BLaER1 treated with 17β-estradiol and CSF1 and Interleukin-3, amounts not matched to agents 10 nM and 100 nM (cell line): ENCODE measurements around the gene ERBB2.

Experiments
- H3K27ac ChIP-seq, 11 experiments: shearing (Covaris generic); formaldehyde crosslinking; 2 replicates each; pipeline ENCODE4 v1.8.1; 2022
- H3K27me3 ChIP-seq, 11 experiments: shearing (Covaris generic); formaldehyde crosslinking; 2 replicates each; pipeline ENCODE4 v1.8.1; 2022
- H3K36me3 ChIP-seq, 11 experiments: shearing (Covaris generic); formaldehyde crosslinking; 2 replicates each; pipeline ENCODE4 v1.8.1; 2022
- H3K4me1 ChIP-seq, 10 experiments: shearing (Covaris generic); formaldehyde crosslinking; 2 replicates each; pipeline ENCODE4 v1.8.1; 2022
- H3K4me2 ChIP-seq, 11 experiments: shearing (Covaris generic); formaldehyde crosslinking; 2 replicates each; pipeline ENCODE4 v1.8.1; 2022
- H3K4me3 ChIP-seq, 10 experiments: shearing (Covaris generic); formaldehyde crosslinking; 2 replicates each; pipeline ENCODE4 v1.8.1; 2022
- H3K9ac ChIP-seq, 11 experiments: shearing (Covaris generic); formaldehyde crosslinking; 2 replicates each; pipeline ENCODE4 v1.8.1; 2022
- H3K9me3 ChIP-seq, 11 experiments: shearing (Covaris generic); formaldehyde crosslinking; replicated peaks in 1 of 11; 2 replicates each; pipeline ENCODE4 v1.8.1; 2022
- H4K20me1 ChIP-seq, 11 experiments: shearing (Covaris generic); formaldehyde crosslinking; 2 replicates each; pipeline ENCODE4 v1.8.1; 2022
- Cebpa-rat ChIP-seq, 11 experiments: shearing (Covaris generic); IDR thresholded peaks; 2 replicates each; pipeline ENCODE4 v1.8.1; 2022

The ERBB2 gene

DNA sequence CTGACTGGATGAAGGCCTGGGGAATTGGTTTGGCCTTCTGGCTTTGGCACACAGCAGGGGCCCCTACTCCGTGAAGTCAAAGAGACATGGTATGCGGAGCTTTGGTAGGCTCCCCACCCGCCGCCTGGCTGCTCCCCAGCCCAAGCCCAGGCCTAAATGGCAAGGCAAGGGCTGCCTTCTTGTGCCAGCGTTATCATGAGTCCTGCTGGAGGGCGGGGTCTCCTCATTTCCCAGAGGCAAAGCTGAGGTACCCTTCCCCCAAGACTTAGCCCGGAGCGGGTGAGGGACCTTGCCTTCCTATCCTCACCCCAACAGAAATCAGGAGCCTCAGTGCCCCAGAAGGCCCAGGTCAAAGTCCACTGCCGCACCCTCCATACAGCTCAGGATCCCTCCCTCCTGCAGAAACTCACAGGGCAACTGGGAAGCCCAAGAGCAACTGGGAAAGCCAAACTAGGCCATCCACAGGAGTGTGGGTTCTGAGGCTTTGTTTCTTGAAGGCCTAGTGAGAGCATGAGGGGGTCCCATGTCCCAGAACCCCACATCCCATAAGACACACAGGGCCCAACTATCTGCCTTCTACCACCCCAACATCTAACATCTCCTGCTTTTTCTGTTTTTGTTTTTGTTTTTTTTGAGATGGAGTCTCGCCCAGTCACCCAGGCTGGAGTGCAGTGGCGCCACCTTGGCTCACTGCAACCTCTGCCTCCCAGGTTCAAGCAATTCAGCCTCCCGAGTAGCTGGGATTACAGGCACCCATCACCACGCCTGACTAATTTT is 21.3 kb upstream of the ERBB2 start:
- no peak for TF ChIP-seq Cebpa-rat (IDR thresholded peaks at IDR 0.05)
- Histone ChIP-seq H4K20me1 (peaks cover 0 to 14% (median 0%) of the 10 kb centered on the region in 11 experiments; a peak in 2 of 22 replicates), H3K27me3 (no peaks in the 10 kb centered on the region), H3K36me3 (peaks cover 0 to 11% (median 1%) of the 10 kb centered on the region in 11 experiments; a peak in 6 of 22 replicates), H3K4me2 (peak overlapping the region; percentile 75 to 97 (median 89)), H3K27ac (peak overlapping the region in 10 of 11 experiments; percentile 66 to 84 (median 80); a peak in 16 of 22 replicates), H3K9ac (peak overlapping the region in 3 of 11 experiments; percentile 62 to 70 (median 68); a peak in 7 of 22 replicates), H3K9me3 (no peaks in the 10 kb centered on the region), H3K4me1 (peaks cover 69 to 82% (median 78%) of the 10 kb centered on the region in 10 experiments), H3K4me3 (no peak overlapping the region)

- Histone ChIP-seq H3K27me3 (no peaks in the 10 kb centered on the region), H3K4me1 (peaks cover 62 to 71% (median 67%) of the 10 kb centered on the region in 10 experiments), H4K20me1 (peaks cover 0 to 13% (median 0%) of the 10 kb centered on the region in 11 experiments; a peak in 2 of 22 replicates), H3K27ac (peak overlapping the region; percentile 43 to 84 (median 79); a peak in 21 of 22 replicates), H3K4me2 (peak overlapping the region; percentile 75 to 97 (median 89)), H3K36me3 (peaks cover 0 to 21% (median 2%) of the 10 kb centered on the region in 11 experiments; a peak in 10 of 22 replicates), H3K4me3 (peak overlapping the region in 3 of 10 experiments; percentile 9 to 18 (median 11); a peak in 2 of 20 replicates), H3K9ac (peak overlapping the region; percentile 40 to 72 (median 66); a peak in 21 of 22 replicates), H3K9me3 (no peaks in the 10 kb centered on the region)
- no peak for TF ChIP-seq Cebpa-rat (IDR thresholded peaks at IDR 0.05)
Measured at GRCh38 chr17:39679521-39680192, 20.2 kb upstream of the ERBB2 start.

- peaks cover 0 to 29% (median 4%) of the 10 kb centered on the region in 11 experiments; a peak in 10 of 22 replicates for H3K36me3 ChIP-seq
- H3K4me1 ChIP-seq: peaks cover 26 to 39% (median 33%) of the 10 kb centered on the region in 10 experiments
- no peak for TF ChIP-seq Cebpa-rat (IDR thresholded peaks at IDR 0.05)
- no peaks in the 10 kb centered on the region for H4K20me1 ChIP-seq
- H3K4me3 ChIP-seq: no peak overlapping the region
- H3K4me2 ChIP-seq: no peak overlapping the region
- no peak overlapping the region for H3K27ac ChIP-seq
- H3K9ac ChIP-seq: no peak overlapping the region
- H3K27me3 ChIP-seq: no peaks in the 10 kb centered on the region
- peaks cover 0 to 6% (median 0%) of the 10 kb centered on the region in 11 experiments; a peak in 7 of 22 replicates for H3K9me3 ChIP-seq
Measured at GRCh38 chr17:39683295-39683939, 16.4 kb upstream of the ERBB2 start.

DNA sequence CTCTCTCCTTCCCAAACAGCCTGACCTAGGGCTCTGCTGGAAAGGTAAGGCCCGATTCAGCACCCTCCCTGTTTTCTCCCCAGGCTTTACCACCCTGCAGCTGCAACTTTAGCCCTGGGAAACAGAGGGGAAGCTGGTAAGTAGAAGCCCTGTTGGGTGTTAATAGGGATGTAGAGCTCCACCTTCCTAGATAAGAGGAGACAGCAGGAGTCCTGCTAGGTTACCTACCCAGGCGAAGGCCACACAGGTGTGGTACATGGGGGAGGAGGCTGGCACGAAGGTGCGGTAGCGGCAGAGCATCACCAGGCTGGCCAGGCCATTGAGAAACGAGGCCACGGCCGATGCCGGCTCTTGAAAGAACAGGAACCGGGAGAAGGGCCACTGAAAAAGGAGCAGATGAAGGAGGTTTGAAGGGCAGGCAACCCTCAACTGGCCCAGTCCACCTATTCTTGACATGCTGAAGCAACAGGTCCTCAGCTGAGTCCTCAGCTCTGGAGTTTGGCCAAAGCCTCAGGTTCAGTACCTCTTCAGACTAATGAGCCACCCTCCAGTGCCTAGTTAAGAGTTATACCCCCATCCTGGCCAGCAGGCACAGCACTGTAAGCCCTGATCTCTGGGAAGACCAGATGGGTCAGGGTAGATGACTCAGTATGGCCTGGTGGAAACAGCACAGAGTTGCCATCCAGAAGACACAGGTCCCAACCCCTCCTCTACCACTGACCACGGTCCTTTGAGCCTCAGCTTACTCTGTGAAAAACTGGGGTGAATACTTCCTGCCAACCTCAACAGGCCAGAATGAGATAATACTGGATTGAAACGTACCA is 15.3 kb upstream of the ERBB2 start:
- no peak overlapping the region for H3K9ac ChIP-seq
- TF ChIP-seq Cebpa-rat (IDR thresholded peaks at IDR 0.05): no peak
- no peak overlapping the region for H3K4me2 ChIP-seq
- peaks cover 0 to 12% (median 0%) of the 10 kb centered on the region in 11 experiments; a peak in 7 of 22 replicates for H3K9me3 ChIP-seq
- H3K36me3 ChIP-seq: peaks cover 0 to 29% (median 4%) of the 10 kb centered on the region in 11 experiments; a peak in 10 of 22 replicates
- H3K27ac ChIP-seq: no peak overlapping the region
- H3K4me1 ChIP-seq: peaks cover 23 to 36% (median 30%) of the 10 kb centered on the region in 10 experiments
- no peaks in the 10 kb centered on the region for H4K20me1 ChIP-seq
- H3K4me3 ChIP-seq: no peak overlapping the region
- no peaks in the 10 kb centered on the region for H3K27me3 ChIP-seq

DNA sequence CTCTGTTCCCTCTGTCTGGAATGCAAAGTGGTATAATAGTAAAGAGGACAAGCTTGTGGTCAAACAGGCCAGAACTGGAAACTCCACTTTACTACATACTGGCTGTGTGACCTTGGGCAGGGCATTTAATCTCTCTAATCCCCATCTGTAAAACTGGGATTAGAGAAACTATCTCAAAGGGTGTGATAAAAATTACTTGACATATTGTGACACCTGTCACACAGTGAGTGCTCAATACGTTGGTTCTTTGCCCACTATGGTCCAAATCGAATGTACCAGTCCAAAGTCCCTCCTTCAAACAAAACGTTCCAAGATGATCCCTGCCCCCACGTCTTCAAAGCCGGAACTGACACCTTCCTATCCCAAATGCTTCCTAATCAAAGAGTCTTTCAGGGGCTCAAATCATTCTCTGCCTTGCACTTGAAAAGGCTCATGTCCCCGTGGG is 12.7 kb upstream of the ERBB2 start:
- no peak for TF ChIP-seq Cebpa-rat (IDR thresholded peaks at IDR 0.05)
- no peaks in the 10 kb centered on the region for H3K27me3 ChIP-seq
- H3K4me3 ChIP-seq: peak overlapping the region in 8 of 10 experiments; percentile 57 to 78 (median 67); a peak in 14 of 20 replicates
- peaks cover 0 to 29% (median 4%) of the 10 kb centered on the region in 11 experiments; a peak in 10 of 22 replicates for H3K36me3 ChIP-seq
- H3K9me3 ChIP-seq: peaks cover 0 to 12% (median 0%) of the 10 kb centered on the region in 11 experiments; a peak in 7 of 22 replicates
- H3K4me1 ChIP-seq: peaks cover 10 to 17% (median 14%) of the 10 kb centered on the region in 10 experiments
- H3K27ac ChIP-seq: peak overlapping the region in 4 of 11 experiments; percentile 76 to 87 (median 82); a peak in 6 of 22 replicates
- H4K20me1 ChIP-seq: no peaks in the 10 kb centered on the region
- no peak overlapping the region for H3K9ac ChIP-seq
- peak overlapping the region; percentile 34 to 96 (median 88); a peak in 20 of 22 replicates for H3K4me2 ChIP-seq

- TF ChIP-seq Cebpa-rat (IDR thresholded peaks at IDR 0.05): no peak
- peaks cover 10 to 17% (median 14%) of the 10 kb centered on the region in 10 experiments for H3K4me1 ChIP-seq
- no peaks in the 10 kb centered on the region for H3K27me3 ChIP-seq
- no peaks in the 10 kb centered on the region for H4K20me1 ChIP-seq
- peak within 1 kb of the TSS; percentile 35 to 80 (median 75) for H3K9ac ChIP-seq
- peaks cover 0 to 27% (median 4%) of the 10 kb centered on the region in 11 experiments; a peak in 10 of 22 replicates for H3K36me3 ChIP-seq
- peaks cover 0 to 12% (median 0%) of the 10 kb centered on the region in 11 experiments; a peak in 7 of 22 replicates for H3K9me3 ChIP-seq
- peak within 1 kb of the TSS; percentile 63 to 87 (median 79) for H3K27ac ChIP-seq
- H3K4me2 ChIP-seq: peak within 1 kb of the TSS; percentile 80 to 96 (median 88)
- peak within 1 kb of the TSS; percentile 57 to 78 (median 66) for H3K4me3 ChIP-seq
Measured at GRCh38 chr17:39687546-39688474, 12.1 kb upstream of the ERBB2 start, which contains the start of gene PGAP3. TSS of gene PGAP3 (minus strand) at chr17:39688057. CDS start at chr17:39688014, 43 bp downstream.

DNA sequence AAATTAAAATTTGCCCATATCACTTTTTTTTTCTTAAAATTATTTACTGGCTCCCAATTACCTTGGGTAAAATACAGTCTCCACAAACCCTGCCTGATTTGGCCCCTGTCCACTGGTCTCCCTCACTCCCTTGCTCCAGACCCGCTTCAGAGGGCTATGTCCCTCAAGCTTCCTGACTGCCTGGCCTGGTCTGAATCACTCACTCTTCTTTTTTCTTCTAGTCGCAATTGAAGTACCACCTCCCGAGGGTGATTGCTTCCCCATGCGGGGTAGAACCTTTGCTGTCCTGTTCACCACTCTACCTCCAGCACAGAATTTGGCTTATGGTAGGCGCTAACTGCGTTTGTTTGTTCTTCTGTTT is 11.4 kb upstream of the ERBB2 start:
- H3K4me3 ChIP-seq: peak overlapping the region; percentile 57 to 78 (median 66)
- peaks cover 10 to 16% (median 14%) of the 10 kb centered on the region in 10 experiments for H3K4me1 ChIP-seq
- no peak for TF ChIP-seq Cebpa-rat (IDR thresholded peaks at IDR 0.05)
- H3K4me2 ChIP-seq: peak overlapping the region; percentile 80 to 96 (median 88)
- peak overlapping the region; percentile 63 to 87 (median 79) for H3K27ac ChIP-seq
- peaks cover 0 to 21% (median 4%) of the 10 kb centered on the region in 11 experiments; a peak in 10 of 22 replicates for H3K36me3 ChIP-seq
- no peaks in the 10 kb centered on the region for H3K27me3 ChIP-seq
- H3K9me3 ChIP-seq: peaks cover 0 to 12% (median 0%) of the 10 kb centered on the region in 11 experiments; a peak in 7 of 22 replicates
- H4K20me1 ChIP-seq: no peaks in the 10 kb centered on the region
- H3K9ac ChIP-seq: peak overlapping the region; percentile 35 to 80 (median 75); a peak in 21 of 22 replicates
